H1 (cell line): ENCODE data around the gene ILK. TPM values are rescaled to one million over a fixed set of nuclear protein-coding genes. Genes with fewer than 3 reads are reported as not detected.

Source experiments
- BACH1 ChIP-seq: IDR thresholded peaks from 2 replicates; pipeline ENCODE4 v1.6.1; 2012; ENCODE audit warnings: low read length, improper control_type of control experiment
- CHD1 ChIP-seq: IDR thresholded peaks from 2 replicates; pipeline ENCODE4 v1.6.1; 2012; ENCODE audit warnings: low read depth, low read length, improper control_type of control experiment
- HDAC2 ChIP-seq, 2 experiments: fragments of 300-600 bp in 1 of 2; sonication (generic) in 1 of 2; IDR thresholded peaks; 2 replicates each; pipeline ENCODE4 v1.6.1; 2011 to 2012; ENCODE audit warnings: low read depth in 2 of 2, low read length in 2 of 2, mild to moderate bottlenecking in 2 of 2, moderate library complexity in 2 of 2, borderline replicate concordance in 1 of 2, inconsistent platforms in 1 of 2
- JUN ChIP-seq: IDR thresholded peaks from 2 replicates; pipeline ENCODE4 v1.6.1; 2011; ENCODE audit warnings: low read depth, mild to moderate bottlenecking, improper control_type of control experiment, low read length
- JUND ChIP-seq: IDR thresholded peaks from 2 replicates; pipeline ENCODE4 v1.6.1; 2011; ENCODE audit warnings: mild to moderate bottlenecking, improper control_type of control experiment, low read length
- KDM4A ChIP-seq: IDR thresholded peaks from one replicate; pipeline ENCODE4 v1.7.1; 2012; ENCODE audit warnings: low read depth, mild to moderate bottlenecking, moderate library complexity, low read length, inconsistent platforms; ENCODE audit not compliant: severe bottlenecking
- POLR2A ChIP-seq, 2 experiments: IDR thresholded peaks; 1 replicate in 1 of 2; 2 replicates in 1 of 2; pipeline ENCODE4 v1.6.1; 2011; ENCODE audit warnings: low read depth in 2 of 2, low read length in 2 of 2, mild to moderate bottlenecking in 2 of 2; ENCODE audit errors: control extremely low read depth in 1 of 2
- RNF2 ChIP-seq: fragments of 200-900, 300-1000 bp; sonication (generic); IDR thresholded peaks from 2 replicates; pipeline ENCODE4 v1.7.1; 2016; ENCODE audit warnings: borderline replicate concordance, low read depth, mild to moderate bottlenecking, antibody characterized with exemption, low read length; ENCODE audit not compliant: poor library complexity, severe bottlenecking; ENCODE audit errors: missing control alignments
- TBP ChIP-seq: IDR thresholded peaks from 2 replicates; pipeline ENCODE4 v1.6.1; 2011; ENCODE audit warnings: low read depth, low read length, improper control_type of control experiment
- polyA plus RNA-seq, 7 experiments: library from polyadenylated mRNA; depleted of rRNA in 3 of 7; stranded (reverse) in 5 of 7; unstranded in 2 of 7; fragments of >200 nt in 5 of 7; fragments of 200-250 nt in 2 of 7; gene quantifications; 1 replicate in 5 of 7; 2 replicates in 1 of 7; 4 replicates in 1 of 7; pipeline versions ENCODE4 v1.2.1 to v1.2.3, GENCODE V29; 2011 to 2013; ENCODE audit warnings: missing spikeins in 2 of 7, mixed read lengths in 2 of 7
- total RNA-seq: library from RNA; stranded (reverse); fragmentation: NEBNext Ultra II Directional; extraction: Animal tissue kit (Norgen Biotek cat#: 25700); gene quantifications from 2 replicates; pipeline ENCODE4 v1.2.1, GENCODE V29; 2021

ILK gene
- total and polyA plus RNA-seq, 2 of the 8 experiments (the other 6 are each of a cell fraction or from before 2014, with no cell fraction given) = 91.4 to 132 TPM

- TF ChIP-seq KDM4A (peak; percentile 22), BACH1 (no peak), JUND (no peak), CHD1 (no peak), POLR2A (IDR thresholded peaks at IDR 0.05; ENCODE audit: control extremely low read depth in 1 of 2, low read depth in 2 of 2, low read length in 2 of 2) (no peak), JUN (no peak), TBP (no peak), RNF2 (no peak), HDAC2 (IDR thresholded peaks at IDR 0.05; ENCODE audit: borderline replicate concordance in 1 of 2, low read depth in 2 of 2, low read length in 2 of 2) (no peak)
- TF ChIP-seq, all 59 proteins: peak for 5
Measured at GRCh38 chr11:6655020-6655789, 51.6 kb downstream of the ILK start (continued).
